MM.1S (cell line): ENCODE data around the gene AMZ1.

Experiments used
- EZH2 ChIP-seq: fragments of 300-600 bp; sonication (generic); optimal IDR thresholded peaks from 2 replicates; pipeline ENCODE3; 2017; ENCODE audit warnings: low read depth, mild to moderate bottlenecking, antibody characterized with exemption, low read length, mixed read lengths
- EZH2phosphoT487 ChIP-seq: fragments of 300-600 bp; sonication (generic); IDR thresholded peaks from 2 replicates; pipeline ENCODE4 v1.6.1; 2018; ENCODE audit warnings: antibody characterized with exemption, low read length
- TF ChIP-seq, protein P1 (sequence below): fragments of 300-600 bp; sonication (generic); IDR thresholded peaks from 2 replicates; pipeline ENCODE4 v1.5.1; 2016; ENCODE audit warnings: antibody characterized with exemption, low read length, mixed read lengths

DNA sequence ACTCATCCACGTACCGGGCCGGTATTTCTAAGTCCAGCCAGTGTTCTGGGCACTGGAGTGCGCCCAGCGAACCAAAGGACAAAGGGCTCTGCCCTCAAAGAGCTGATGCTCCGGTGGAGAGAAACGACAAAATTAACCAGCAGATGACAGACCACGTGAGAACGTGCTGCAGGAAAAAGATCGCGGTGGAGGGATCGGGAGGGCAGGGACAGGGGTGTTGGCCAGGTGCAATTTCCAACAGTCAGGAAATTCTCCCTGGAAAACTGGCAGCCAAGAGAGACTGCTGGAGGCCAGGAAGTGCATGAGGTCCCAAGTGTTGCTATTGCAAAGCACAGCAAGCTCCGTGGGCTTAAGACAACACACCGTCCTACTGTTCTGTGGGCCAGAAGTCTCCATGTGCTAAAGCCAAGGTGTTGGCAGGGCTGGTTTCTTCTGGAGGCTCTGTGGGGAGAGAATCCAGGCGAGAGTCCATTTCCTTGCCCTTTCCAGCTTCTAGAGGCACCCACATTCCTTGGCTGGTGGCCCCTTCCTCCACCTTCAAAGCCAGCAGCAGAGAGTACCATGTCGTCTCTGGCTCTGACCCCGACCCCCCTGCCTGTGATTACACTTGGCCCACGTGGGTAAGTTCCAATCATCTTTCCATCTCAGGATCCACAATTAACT is 21.3 kb upstream of the AMZ1 start:
- TF ChIP-seq, protein P1, sequence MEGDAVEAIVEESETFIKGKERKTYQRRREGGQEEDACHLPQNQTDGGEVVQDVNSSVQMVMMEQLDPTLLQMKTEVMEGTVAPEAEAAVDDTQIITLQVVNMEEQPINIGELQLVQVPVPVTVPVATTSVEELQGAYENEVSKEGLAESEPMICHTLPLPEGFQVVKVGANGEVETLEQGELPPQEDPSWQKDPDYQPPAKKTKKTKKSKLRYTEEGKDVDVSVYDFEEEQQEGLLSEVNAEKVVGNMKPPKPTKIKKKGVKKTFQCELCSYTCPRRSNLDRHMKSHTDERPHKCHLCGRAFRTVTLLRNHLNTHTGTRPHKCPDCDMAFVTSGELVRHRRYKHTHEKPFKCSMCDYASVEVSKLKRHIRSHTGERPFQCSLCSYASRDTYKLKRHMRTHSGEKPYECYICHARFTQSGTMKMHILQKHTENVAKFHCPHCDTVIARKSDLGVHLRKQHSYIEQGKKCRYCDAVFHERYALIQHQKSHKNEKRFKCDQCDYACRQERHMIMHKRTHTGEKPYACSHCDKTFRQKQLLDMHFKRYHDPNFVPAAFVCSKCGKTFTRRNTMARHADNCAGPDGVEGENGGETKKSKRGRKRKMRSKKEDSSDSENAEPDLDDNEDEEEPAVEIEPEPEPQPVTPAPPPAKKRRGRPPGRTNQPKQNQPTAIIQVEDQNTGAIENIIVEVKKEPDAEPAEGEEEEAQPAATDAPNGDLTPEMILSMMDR = no peak
- TF ChIP-seq EZH2 (no peak), EZH2phosphoT487 (no peak)
